H1 (cell line): ENCODE measurements around the gene CD84.

Source experiments
- HDAC6 ChIP-seq: IDR thresholded peaks from one replicate; pipeline ENCODE4 v1.7.1; 2012; ENCODE audit warnings: low read depth, mild to moderate bottlenecking, inconsistent platforms, low read length, moderate library complexity
- RFX5 ChIP-seq: IDR thresholded peaks from 2 replicates; pipeline ENCODE4 v1.6.1; 2011; ENCODE audit warnings: low read depth, low read length, improper control_type of control experiment, borderline replicate concordance
- TAF7 ChIP-seq: optimal IDR thresholded peaks from 2 replicates; pipeline ENCODE3; 2011; ENCODE audit warnings: low read depth, mild to moderate bottlenecking, inconsistent platforms, low read length, moderate library complexity, borderline replicate concordance
- TF ChIP-seq, protein P1 (sequence below), 3 experiments: IDR thresholded peaks; 1 replicate in 2 of 3; 2 replicates in 1 of 3; pipeline versions ENCODE4 v1.5.1 to v1.6.1; 2011; ENCODE audit warnings: low read length in 3 of 3, mild to moderate bottlenecking in 3 of 3, inconsistent platforms in 2 of 3, low read depth in 1 of 3, moderate library complexity in 1 of 3; ENCODE audit not compliant: insufficient read depth in 1 of 3; ENCODE audit errors: control extremely low read depth in 1 of 3

DNA sequence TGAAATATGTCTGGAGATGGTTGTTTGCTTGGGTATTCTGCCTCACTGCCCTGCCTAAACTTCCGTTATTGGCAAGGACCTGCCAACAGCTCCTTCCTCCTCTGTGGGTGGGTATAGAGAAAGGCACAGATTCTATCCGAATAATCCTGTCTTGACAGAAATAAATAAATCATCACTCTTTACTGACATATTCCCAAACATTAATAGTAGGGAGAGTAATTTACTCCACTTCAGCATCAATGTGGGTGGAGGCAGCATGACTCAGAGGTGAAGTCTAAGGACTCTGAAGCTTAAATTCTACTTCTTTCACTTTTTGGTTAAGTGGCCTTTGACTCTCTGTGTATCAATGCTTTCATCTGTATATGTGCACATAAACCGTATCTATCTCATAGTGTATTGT, 2.9 kb downstream of the CD84 start:
- TF ChIP-seq, protein P1, sequence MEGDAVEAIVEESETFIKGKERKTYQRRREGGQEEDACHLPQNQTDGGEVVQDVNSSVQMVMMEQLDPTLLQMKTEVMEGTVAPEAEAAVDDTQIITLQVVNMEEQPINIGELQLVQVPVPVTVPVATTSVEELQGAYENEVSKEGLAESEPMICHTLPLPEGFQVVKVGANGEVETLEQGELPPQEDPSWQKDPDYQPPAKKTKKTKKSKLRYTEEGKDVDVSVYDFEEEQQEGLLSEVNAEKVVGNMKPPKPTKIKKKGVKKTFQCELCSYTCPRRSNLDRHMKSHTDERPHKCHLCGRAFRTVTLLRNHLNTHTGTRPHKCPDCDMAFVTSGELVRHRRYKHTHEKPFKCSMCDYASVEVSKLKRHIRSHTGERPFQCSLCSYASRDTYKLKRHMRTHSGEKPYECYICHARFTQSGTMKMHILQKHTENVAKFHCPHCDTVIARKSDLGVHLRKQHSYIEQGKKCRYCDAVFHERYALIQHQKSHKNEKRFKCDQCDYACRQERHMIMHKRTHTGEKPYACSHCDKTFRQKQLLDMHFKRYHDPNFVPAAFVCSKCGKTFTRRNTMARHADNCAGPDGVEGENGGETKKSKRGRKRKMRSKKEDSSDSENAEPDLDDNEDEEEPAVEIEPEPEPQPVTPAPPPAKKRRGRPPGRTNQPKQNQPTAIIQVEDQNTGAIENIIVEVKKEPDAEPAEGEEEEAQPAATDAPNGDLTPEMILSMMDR (IDR thresholded peaks at IDR 0.05; ENCODE audit: control extremely low read depth in 1 of 3, insufficient read depth in 1 of 3, low read depth in 1 of 3, low read length in 3 of 3) = no peak
- TF ChIP-seq RFX5 = no peak
- no peak for TF ChIP-seq HDAC6
- TF ChIP-seq TAF7 = no peak
